ENCODE measurements around the gene NLRP3.
"Not testable (repeated sequence)": the region's sequence is repeated elsewhere in the genome, so short reads cannot be mapped to it uniquely, and the experiment has no call there.

NLRP3 gene

GRCh38 chr1:247415423-247416361 is at the start of gene NLRP3:
NLRP3 (plus strand) TSS chr1:247416173; CDS start chr1:247418801, 2,628 bp downstream.
- DNase-seq (ENCODE audit: low read depth in 1 of 2, low spot score in 1 of 2), result peak in 1 of 2 donors; percentile 21

DNA sequence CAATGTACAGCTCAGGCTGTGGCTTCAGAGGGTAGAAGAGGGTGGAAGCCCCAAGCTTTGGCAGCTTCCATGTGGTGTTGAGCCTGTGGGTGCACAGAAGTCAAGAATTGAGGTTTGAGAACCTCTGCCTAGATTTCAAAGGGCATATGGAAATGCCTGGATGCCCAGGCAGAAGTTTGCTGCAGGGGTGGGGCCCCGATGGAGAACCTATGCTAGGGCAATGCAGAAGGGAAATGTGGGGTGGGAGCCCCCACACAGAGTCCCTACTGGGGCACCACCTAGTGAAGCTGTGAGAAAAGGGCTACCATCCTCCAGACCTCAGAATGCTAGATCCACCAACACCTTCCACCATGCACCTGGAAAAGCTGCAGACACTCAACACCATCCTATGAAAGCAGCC is 49.6 kb upstream of the NLRP3 start:
- not testable (repeated sequence) for DNase-seq (ENCODE audit: low read depth in 1 of 2, low spot score in 1 of 2)

GRCh38 chr1:247366926-247367645 is 48.9 kb upstream of the NLRP3 start:
- no peak for DNase-seq (ENCODE audit: low read depth in 1 of 2, low spot score in 1 of 2)

- DNase-seq (ENCODE audit: low read depth in 1 of 2, low spot score in 1 of 2), result no peak
These were observed 48.1 kb upstream of the NLRP3 start for GRCh38 chr1:247367786-247368422.

GRCh38 chr1:247368490-247369145 is 47.4 kb upstream of the NLRP3 start:
- DNase-seq (ENCODE audit: low read depth in 1 of 2, low spot score in 1 of 2), result no peak

DNA sequence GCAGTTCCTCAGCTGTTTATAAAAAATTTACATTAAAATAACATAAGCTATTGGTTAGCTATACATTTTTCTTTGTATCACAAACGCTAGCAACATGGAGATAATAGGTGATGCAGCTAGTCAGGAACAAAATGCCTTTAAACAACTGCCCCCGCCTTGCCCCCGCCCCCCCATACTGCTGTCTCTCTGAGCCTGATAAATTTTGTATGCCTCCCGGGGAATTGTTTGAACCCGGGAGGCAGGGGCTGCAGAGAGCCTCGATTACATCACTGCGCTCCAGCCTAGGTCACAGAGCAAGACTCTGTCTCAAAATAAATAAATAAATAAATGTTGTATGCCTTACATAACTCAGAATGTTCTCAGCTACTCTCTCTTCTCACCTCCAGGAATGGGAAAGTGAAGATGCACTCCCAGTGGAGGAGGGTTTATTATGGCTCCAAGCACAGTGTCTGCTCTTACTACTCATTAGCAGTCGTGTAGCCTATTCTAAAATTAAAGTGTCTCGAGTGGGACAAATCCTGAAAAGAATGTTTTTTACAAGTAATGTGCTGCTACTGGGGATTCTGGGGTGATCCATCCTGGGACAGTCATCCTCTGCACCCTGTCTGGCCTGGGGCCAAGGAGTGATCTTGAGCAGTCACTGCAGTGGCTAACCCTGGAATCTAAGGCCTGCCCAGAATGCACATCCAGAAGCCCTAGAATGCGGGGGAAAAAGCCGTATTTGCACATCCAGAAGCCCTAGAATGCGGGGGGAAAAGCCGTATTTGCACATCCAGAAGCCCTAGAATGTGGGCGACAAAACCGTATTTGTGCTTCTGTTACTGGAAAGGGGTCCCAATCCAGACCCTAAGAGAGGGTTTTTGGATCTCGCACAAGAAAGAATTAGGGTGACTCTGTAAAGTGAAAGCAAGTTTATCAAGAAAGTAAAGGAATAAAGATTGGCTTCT is 44.9 kb upstream of the NLRP3 start:
- no peak for DNase-seq (ENCODE audit: low read depth in 1 of 2, low spot score in 1 of 2)

DNA sequence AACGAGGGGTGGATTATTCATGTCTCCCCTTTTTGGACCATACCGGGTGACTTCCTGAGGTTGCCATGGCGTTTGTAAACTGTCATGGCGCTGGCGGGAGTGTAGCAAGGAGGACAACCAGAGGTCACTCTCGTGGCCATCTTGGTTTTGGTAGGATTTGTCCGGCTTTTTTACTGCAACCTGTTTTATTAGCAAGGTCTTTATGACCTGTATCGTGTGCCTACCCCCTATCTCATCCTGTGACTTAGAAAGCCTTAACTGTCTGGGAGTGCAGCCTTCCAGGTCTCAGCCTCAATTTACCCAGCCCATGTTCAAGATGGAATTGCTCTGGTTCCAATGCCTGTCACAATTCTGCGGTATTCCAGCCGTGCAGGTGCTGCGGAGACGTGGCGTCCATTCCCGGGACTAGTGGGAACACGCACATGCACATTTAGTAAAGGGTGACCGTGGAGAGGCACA is 44.1 kb upstream of the NLRP3 start:
- DNase-seq (ENCODE audit: low read depth in 1 of 2, low spot score in 1 of 2), result no peak

GRCh38 chr1:247373721-247374141 is 42.2 kb upstream of the NLRP3 start:
- peak; percentile 9 to 42 for DNase-seq (ENCODE audit: low read depth in 1 of 2, low spot score in 1 of 2)

DNA sequence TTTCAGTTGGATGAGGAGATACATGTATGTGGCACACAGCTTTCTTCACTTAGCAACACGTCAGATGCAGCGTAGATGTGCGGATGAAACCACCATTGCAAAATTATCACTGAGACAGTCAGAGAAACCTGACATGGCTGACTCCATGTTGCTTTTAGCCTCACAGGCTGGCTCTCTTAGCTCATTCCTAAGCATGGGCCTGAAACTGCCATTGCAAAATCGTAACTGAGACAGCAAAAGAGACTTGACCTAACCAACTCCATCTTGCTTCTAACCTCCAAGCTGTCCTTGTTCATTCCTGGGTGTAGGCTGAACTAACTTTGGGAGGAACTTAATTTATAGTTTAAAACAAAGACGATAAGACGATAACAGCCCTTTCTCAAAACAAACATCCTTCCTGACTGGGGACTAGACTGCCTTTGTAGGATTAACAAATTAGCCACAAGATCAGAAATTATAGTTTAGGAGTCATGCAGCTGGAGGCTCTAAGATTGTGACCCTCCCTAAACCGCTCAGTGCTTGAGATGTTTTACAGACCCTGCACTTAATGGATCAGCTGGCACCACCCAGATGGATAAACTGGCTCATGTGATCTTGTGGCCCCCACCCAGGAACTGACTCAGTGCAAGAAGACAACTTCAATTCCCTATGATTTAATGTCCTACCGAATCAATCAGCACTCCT is 41.2 kb upstream of the NLRP3 start:
- DNase-seq (ENCODE audit: low read depth in 1 of 2, low spot score in 1 of 2), result not testable (repeated sequence)

DNA sequence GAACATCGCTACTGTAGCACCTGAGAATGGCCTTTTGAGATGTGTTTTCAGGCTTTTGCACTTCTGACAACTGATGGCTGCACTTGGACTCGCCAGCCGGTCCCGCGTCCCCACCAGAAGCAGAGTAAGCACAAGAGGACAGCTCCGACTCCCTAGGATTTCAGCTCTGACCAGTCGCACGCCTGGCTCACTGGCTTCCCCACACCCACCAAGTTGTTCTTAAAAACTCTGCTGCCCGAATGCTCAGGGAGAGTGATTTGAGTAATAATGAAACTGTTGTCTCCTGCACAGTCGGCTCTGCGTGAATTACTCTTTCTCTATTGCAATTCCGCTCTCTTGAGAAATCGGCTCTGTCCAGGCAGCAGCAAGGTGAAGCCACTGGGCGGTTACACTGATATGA is 40.2 kb upstream of the NLRP3 start:
- DNase-seq (ENCODE audit: low read depth in 1 of 2, low spot score in 1 of 2), result no peak

GRCh38 chr1:247376659-247377058 is 39.3 kb upstream of the NLRP3 start:
- no peak for DNase-seq (ENCODE audit: low read depth in 1 of 2, low spot score in 1 of 2)

GRCh38 chr1:247377656-247378055 is 38.3 kb upstream of the NLRP3 start:
- not testable (repeated sequence) for DNase-seq (ENCODE audit: low read depth in 1 of 2, low spot score in 1 of 2)

DNA sequence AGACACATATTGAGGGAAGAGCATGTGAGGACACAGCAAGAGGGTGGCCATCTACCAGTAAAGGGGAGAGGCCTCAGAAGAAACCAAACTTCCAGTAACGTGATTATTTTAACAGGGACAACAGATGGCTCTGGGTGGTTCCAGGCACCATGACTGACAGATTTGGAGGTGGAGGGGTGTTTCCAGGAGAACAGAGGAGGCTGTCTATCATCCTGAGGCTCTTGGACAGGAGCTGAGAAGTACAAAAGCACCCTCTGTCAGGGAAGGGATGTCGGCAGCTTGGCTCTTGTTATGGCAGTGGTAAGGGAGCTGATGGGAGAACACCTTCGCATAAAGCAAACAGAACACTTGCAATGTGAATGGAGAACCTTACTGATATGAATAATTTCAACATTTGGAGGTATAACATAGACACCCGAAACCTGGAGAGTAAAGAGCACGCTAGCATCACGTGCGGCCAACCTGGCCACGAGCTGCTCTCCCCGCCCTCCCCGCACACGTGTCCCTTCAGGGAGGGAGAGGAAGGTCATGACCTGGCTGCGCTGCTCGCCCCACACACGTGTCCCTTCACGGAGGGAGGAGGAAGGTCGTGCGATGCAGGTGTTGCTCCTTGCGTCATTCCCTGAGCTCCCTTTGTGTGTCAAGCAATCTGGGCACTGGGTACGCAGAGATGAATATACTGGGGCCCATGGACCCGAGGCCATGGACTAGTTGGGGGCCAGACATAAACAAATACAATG is 37.5 kb upstream of the NLRP3 start:
- DNase-seq (ENCODE audit: low read depth in 1 of 2, low spot score in 1 of 2), result no peak

DNA sequence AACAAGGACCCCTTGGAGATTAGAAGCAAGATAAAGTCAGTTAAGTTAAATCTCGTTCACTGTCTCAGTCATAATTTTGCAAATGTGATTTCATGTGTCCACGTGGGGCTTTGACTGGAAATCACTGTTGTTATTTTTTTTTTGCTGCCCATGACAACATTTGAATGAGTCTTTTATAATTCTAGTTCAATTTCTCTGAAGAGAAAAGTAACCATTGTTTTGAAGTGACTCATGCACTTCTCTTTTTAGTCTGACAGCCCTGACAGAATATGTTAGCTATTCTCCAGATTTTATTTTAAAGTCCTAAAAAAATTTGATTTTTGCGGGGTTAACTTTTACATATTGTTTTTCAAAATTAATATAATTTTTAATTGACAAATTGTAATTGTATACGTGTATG is 30.7 kb upstream of the NLRP3 start:
- no peak for DNase-seq (ENCODE audit: low read depth in 1 of 2, low spot score in 1 of 2)

DNA sequence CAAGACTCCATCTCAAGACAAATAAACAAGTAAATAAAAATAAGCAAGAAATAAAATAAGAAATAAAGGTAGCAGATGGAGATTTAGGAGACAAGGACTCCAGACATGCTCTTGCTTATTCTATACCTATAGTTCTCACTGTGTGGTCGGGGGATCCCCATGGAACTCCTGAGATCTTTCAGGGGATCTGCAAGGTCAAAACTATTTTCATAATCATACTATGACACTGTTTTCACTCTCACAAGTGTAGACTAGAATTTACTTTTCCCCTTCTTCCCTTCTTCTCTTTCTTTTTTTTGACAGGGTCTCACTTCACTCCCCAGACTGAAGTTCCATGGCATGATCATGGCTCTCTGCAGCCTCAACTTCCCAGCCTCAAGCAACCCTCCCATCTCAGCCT is 29.8 kb upstream of the NLRP3 start:
- DNase-seq (ENCODE audit: low read depth in 1 of 2, low spot score in 1 of 2), result no peak

- no peak for DNase-seq (ENCODE audit: low read depth in 1 of 2, low spot score in 1 of 2)
These were observed 29.3 kb upstream of the NLRP3 start for GRCh38 chr1:247386687-247387086.

- DNase-seq (ENCODE audit: low read depth in 1 of 2, low spot score in 1 of 2), result no peak
These were observed 28.9 kb upstream of the NLRP3 start for GRCh38 chr1:247387096-247387495.

DNA sequence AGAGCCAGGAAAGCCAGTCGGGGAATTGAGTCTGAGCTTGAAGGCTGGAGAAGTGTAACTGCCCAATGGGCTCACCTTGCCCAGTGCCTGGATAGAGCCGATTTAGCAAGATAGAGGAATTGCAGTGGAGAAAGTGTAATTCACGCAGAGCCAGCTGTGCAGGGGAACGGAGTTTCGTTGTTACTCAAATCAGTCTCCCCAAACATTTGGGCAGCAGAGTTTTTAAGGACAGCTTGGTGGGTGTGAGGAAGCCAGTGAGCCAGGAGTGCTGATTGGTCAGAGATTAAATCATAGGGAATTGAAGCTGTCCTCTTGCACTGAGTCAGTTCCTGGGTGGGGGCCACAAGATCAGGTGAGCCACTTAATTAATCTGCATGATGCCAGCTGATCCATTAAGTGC is 28.4 kb upstream of the NLRP3 start:
- DNase-seq (ENCODE audit: low read depth in 1 of 2, low spot score in 1 of 2), result no peak

Data from activated CD4-positive, alpha-beta T cell treated with anti-CD3 and anti-CD28 coated beads, Interleukin-2, amount 50 U/mL, for 24 hours (primary cell).